Esophagus squamous epithelium (tissue), 4 donors: ENCODE results near the gene ABCC2.

Experiments used
- POLR2A ChIP-seq, 4 donors: fragments of 450-650 bp; IDR thresholded peaks; one replicate each; pipeline ENCODE4 v1.6.1; 2017; ENCODE audit warnings: antibody characterized with exemption in 4 of 4, mild to moderate bottlenecking in 4 of 4, moderate library complexity in 3 of 4
- TF ChIP-seq, protein P1 (sequence below), 6 experiments: fragments of 450-650 bp in 4 of 6; fragments of 200-600 bp in 2 of 6; sonication (generic) in 2 of 6; IDR thresholded peaks; one replicate each; pipeline ENCODE4 v1.5.1; 2016 to 2019; ENCODE audit warnings: antibody characterized with exemption in 6 of 6, mild to moderate bottlenecking in 4 of 6, moderate library complexity in 4 of 6

DNA sequence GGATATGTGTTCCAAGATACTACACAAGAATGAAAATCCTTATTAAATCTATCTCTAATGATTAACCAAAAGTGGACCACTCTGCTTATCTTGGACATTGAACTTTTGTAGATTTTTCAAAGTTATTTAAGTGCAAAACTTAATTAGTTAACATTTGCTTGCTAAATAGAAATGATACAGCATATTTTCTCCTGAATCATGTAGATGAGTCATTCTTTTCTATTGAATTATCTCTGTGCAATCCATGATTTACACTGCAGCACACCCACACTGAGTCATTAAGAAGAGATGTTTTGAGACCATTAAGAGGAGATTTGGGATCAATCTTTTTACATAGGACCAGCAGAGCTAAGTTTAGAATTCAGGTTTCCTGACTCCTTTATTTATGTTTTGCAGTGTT is 6.6 kb upstream of the ABCC2 start:
- TF ChIP-seq, protein P1, sequence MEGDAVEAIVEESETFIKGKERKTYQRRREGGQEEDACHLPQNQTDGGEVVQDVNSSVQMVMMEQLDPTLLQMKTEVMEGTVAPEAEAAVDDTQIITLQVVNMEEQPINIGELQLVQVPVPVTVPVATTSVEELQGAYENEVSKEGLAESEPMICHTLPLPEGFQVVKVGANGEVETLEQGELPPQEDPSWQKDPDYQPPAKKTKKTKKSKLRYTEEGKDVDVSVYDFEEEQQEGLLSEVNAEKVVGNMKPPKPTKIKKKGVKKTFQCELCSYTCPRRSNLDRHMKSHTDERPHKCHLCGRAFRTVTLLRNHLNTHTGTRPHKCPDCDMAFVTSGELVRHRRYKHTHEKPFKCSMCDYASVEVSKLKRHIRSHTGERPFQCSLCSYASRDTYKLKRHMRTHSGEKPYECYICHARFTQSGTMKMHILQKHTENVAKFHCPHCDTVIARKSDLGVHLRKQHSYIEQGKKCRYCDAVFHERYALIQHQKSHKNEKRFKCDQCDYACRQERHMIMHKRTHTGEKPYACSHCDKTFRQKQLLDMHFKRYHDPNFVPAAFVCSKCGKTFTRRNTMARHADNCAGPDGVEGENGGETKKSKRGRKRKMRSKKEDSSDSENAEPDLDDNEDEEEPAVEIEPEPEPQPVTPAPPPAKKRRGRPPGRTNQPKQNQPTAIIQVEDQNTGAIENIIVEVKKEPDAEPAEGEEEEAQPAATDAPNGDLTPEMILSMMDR (IDR thresholded peaks at IDR 0.05) = no peak
- TF ChIP-seq POLR2A (IDR thresholded peaks at IDR 0.05) = no peak
